ENCODE data around the gene MSRB2. TPM values are rescaled to one million over a fixed set of nuclear protein-coding genes. Genes with fewer than 3 reads are reported as not detected.

The MSRB2 gene
- total and polyA plus RNA-seq, 2 of the 8 experiments (the other 6 are each of a cell fraction or from before 2014, with no cell fraction given): 11.0 to 13.9 TPM

GRCh38 chr10:23141995-23142394, 46.6 kb downstream of the MSRB2 start (continued):
- TF ChIP-seq SUZ12 (IDR thresholded peaks at IDR 0.05; ENCODE audit: low read length) (no peak), KDM4A (IDR thresholded peaks at IDR 0.05; ENCODE audit: low read depth, low read length, severe bottlenecking) (no peak), NANOG (IDR thresholded peaks at IDR 0.05; ENCODE audit: insufficient read depth, low read depth, low read length, poor library complexity, severe bottlenecking) (no peak), CBX8 (IDR thresholded peaks at IDR 0.05; ENCODE audit: borderline replicate concordance, low read depth, low read length) (no peak)
